LoVo (cell line): Measurements from ENCODE around the gene OLFM3.

ENCODE experiments used
- DNase-seq: peaks from one replicate; pipeline ENCODE4 v3.0.0-alpha.2; 2016; ENCODE audit warnings: low spot score

The OLFM3 gene

GRCh38 chr1:101996825-101997465, at the start of gene OLFM3:
Gene OLFM3, minus strand, starts transcription at chr1:101996926.
- DNase-seq = no peak

GRCh38 chr1:102045752-102046151, 49.0 kb upstream of the OLFM3 start:
- DNase-seq = peak; percentile 78

- no peak for DNase-seq
Measured at GRCh38 chr1:102032534-102032933, 35.8 kb upstream of the OLFM3 start.

GRCh38 chr1:102019530-102019929, 22.8 kb upstream of the OLFM3 start:
- no peak for DNase-seq

GRCh38 chr1:102015728-102016127, 19.0 kb upstream of the OLFM3 start:
- no peak for DNase-seq

GRCh38 chr1:102002057-102002456, 5.3 kb upstream of the OLFM3 start:
- no peak for DNase-seq

GRCh38 chr1:101995984-101996745, 561 bp downstream of the OLFM3 start:
- DNase-seq = no peak

GRCh38 chr1:101993710-101994109, 3.0 kb downstream of the OLFM3 start:
- peak; percentile 9 for DNase-seq

- no peak for DNase-seq
Measured at GRCh38 chr1:101992821-101993575, 3.7 kb downstream of the OLFM3 start.

- no peak for DNase-seq
Measured at GRCh38 chr1:101980974-101981373, 15.8 kb downstream of the OLFM3 start.

- DNase-seq = no peak
Measured at GRCh38 chr1:101977266-101977665, 19.5 kb downstream of the OLFM3 start.

GRCh38 chr1:101976161-101976560, 20.6 kb downstream of the OLFM3 start:
- DNase-seq = no peak

- DNase-seq = no peak
Measured at GRCh38 chr1:101975371-101975770, 21.4 kb downstream of the OLFM3 start.

GRCh38 chr1:101974599-101975274, 22.0 kb downstream of the OLFM3 start:
- DNase-seq = no peak

- no peak for DNase-seq
Measured at GRCh38 chr1:101971304-101971703, 25.4 kb downstream of the OLFM3 start.

GRCh38 chr1:101967871-101968270, 28.9 kb downstream of the OLFM3 start:
- DNase-seq = no peak

- no peak for DNase-seq
Measured at GRCh38 chr1:101965341-101965740, 31.4 kb downstream of the OLFM3 start.

GRCh38 chr1:101964708-101965107, 32.0 kb downstream of the OLFM3 start:
- DNase-seq = no peak

- DNase-seq = no peak
Measured at GRCh38 chr1:101960142-101960541, 36.6 kb downstream of the OLFM3 start.

GRCh38 chr1:101959456-101959855, 37.3 kb downstream of the OLFM3 start:
- DNase-seq = no peak

- no peak for DNase-seq
Measured at GRCh38 chr1:101957771-101958170, 39.0 kb downstream of the OLFM3 start.

GRCh38 chr1:101953623-101954022, 43.1 kb downstream of the OLFM3 start:
- no peak for DNase-seq
